Stimulated activated naive B cell treated with anti-CD40 and anti-IgM and Interleukin-4, amounts not matched to agents 10 μg/mL and 1 μg/mL and 100 μg/mL, for 72 hours (primary cell): Measurements from ENCODE around the gene KRTAP5-9.
A peak's percentile ranks its signal among the peaks of the same experiment; 100 is the strongest.
"Not testable (repeated sequence)": the region's sequence is repeated elsewhere in the genome, so short reads cannot be mapped to it uniquely, and the experiment has no call there.

Experiments
- ATAC-seq, 2 donors: fragments of 150-1000 bp; cut with Tn5 transposase; replicated peaks; 2 replicates each; pipeline ENCODE4 v1.10.0; 2021; ENCODE audit warnings: moderate library complexity in 1 of 2
- DNase-seq: peaks from one replicate; pipeline ENCODE4 v3.0.0; 2021
- H3K27ac Mint-ChIP-seq: one replicate; pipeline ENCODE4 v1.8.0; 2022; ENCODE audit warnings: mild to moderate bottlenecking, mixed read lengths
- H3K27me3 Mint-ChIP-seq, 2 donors: one replicate each; pipeline ENCODE4 v1.8.0; 2022; ENCODE audit warnings: mixed read lengths in 2 of 2
- H3K36me3 Mint-ChIP-seq, 2 donors: one replicate each; pipeline ENCODE4 v1.8.0; 2022; ENCODE audit warnings: mixed read lengths in 2 of 2, mild to moderate bottlenecking in 1 of 2
- H3K4me1 Mint-ChIP-seq, 2 donors: one replicate each; pipeline ENCODE4 v1.8.0; 2022; ENCODE audit warnings: mixed read lengths in 2 of 2, mild to moderate bottlenecking in 1 of 2
- H3K4me3 Mint-ChIP-seq, 2 donors: one replicate each; pipeline ENCODE4 v1.8.0; 2022; ENCODE audit warnings: mild to moderate bottlenecking in 2 of 2, mixed read lengths in 2 of 2, moderate library complexity in 1 of 2
- H3K9me3 Mint-ChIP-seq, 2 donors: one replicate each; pipeline ENCODE4 v1.8.0; 2022; ENCODE audit warnings: mixed read lengths in 2 of 2, mild to moderate bottlenecking in 1 of 2

KRTAP5-9 gene

DNA sequence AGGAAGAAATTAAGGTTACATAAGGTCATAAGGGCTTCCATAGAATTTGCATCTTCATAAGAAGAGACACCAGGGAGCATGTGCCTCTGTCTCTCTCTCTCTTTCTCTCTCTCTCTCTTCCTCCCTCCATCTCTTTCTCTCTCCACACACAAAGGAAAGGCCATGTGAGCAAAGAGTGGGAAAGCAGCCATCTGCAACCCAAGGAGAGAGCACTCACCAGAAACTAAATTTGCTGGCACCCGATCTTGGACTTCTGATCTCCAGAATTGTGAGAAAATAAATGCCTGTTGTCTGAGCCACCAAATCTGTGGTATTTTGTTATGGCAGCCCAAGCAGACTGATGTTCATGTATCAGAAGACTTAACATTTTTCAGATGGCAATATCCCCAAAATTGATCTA is 10.8 kb downstream of the KRTAP5-9 start:
- peaks cover 7% of the 10 kb centered on the region in 2 donors for H3K4me1 Mint-ChIP-seq
- H3K27me3 Mint-ChIP-seq: peaks cover 22 to 31% of the 10 kb centered on the region in 2 donors
- H3K4me3 Mint-ChIP-seq: no peak overlapping the region
- no peak overlapping the region for H3K27ac Mint-ChIP-seq
- H3K9me3 Mint-ChIP-seq: peaks cover 0 to 2% of the 10 kb centered on the region in 2 donors
- ATAC-seq (no peak), DNase-seq (no peak)
- no peaks in the 10 kb centered on the region for H3K36me3 Mint-ChIP-seq

DNA sequence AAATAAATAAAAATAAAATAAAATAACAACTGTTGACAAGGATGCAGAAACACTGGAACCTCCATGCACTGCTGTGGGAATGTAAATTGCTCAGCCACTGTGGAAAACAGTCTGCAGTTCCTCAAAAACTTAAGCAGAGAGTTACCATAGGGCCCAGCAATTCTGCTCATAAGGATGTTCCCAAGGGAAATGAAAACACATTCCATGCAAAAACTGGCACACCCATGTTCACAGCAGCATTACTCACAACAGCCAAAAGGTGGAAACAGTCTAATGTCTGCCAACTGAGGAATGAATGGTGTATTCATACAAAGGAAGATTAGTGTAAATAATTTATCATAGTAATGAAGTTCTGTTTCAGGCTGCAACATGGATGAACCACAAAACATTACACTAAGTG is 13.9 kb downstream of the KRTAP5-9 start:
- ATAC-seq (no peak), DNase-seq (no peak)
- no peaks in the 10 kb centered on the region for H3K36me3 Mint-ChIP-seq
- H3K4me1 Mint-ChIP-seq: peaks cover 7% of the 10 kb centered on the region in 2 donors
- H3K27me3 Mint-ChIP-seq: peaks cover 39 to 50% of the 10 kb centered on the region in 2 donors
- no peak overlapping the region for H3K27ac Mint-ChIP-seq
- H3K9me3 Mint-ChIP-seq: peaks cover 0 to 2% of the 10 kb centered on the region in 2 donors
- H3K4me3 Mint-ChIP-seq: no peak overlapping the region

DNA sequence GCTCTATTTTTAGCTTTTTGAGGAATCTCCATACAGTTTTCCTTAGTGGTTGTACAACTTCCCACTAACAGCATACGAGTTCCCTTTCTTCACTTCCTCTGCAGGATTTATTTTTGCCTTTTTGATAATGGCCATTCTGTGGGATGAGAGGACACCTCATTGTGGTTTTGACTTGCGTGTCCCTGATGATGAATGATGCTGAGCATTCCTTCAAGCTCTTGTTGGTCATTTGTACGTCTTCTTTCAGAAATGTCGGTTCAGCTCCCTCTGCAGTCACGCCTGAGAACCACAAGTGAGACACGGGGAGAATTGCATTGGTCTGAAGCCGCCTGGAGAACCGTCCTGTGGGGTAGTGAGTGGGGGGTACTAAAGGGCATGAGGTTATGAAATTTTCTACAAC is 15.2 kb downstream of the KRTAP5-9 start:
- peaks cover 0 to 2% of the 10 kb centered on the region in 2 donors for H3K9me3 Mint-ChIP-seq
- H3K27me3 Mint-ChIP-seq: peaks cover 39 to 54% of the 10 kb centered on the region in 2 donors
- peak; percentile 13 for DNase-seq
- H3K4me1 Mint-ChIP-seq: peaks cover 7% of the 10 kb centered on the region in 2 donors
- H3K36me3 Mint-ChIP-seq: no peaks in the 10 kb centered on the region
- peak; percentile 66 to 74 for ATAC-seq
- H3K4me3 Mint-ChIP-seq: no peak overlapping the region
- no peak overlapping the region for H3K27ac Mint-ChIP-seq

DNA sequence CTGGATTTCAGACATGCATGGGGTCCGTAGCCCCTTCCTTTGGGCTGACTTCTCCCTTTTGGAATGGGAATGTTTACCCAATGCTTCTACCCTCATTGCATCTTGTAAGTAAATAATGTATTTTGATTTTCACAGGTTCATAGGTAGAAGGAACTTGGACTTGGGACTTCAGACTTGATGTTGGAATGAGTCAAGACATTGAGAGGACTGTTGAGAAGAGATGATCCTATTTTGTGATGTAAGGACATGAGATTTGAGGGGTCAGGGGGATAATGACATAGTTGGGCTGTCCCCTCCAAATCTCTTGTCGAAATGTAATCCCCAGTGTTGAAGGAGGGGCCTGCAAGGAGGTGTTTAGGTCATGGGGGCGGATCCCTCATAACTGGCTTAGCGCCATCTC is 16.2 kb downstream of the KRTAP5-9 start:
- peaks cover 39 to 54% of the 10 kb centered on the region in 2 donors for H3K27me3 Mint-ChIP-seq
- peaks cover 0 to 2% of the 10 kb centered on the region in 2 donors for H3K9me3 Mint-ChIP-seq
- no peak overlapping the region for H3K4me3 Mint-ChIP-seq
- no peak overlapping the region for H3K27ac Mint-ChIP-seq
- ATAC-seq (no peak), DNase-seq (no peak)
- H3K4me1 Mint-ChIP-seq: peaks cover 7% of the 10 kb centered on the region in 2 donors
- no peaks in the 10 kb centered on the region for H3K36me3 Mint-ChIP-seq

DNA sequence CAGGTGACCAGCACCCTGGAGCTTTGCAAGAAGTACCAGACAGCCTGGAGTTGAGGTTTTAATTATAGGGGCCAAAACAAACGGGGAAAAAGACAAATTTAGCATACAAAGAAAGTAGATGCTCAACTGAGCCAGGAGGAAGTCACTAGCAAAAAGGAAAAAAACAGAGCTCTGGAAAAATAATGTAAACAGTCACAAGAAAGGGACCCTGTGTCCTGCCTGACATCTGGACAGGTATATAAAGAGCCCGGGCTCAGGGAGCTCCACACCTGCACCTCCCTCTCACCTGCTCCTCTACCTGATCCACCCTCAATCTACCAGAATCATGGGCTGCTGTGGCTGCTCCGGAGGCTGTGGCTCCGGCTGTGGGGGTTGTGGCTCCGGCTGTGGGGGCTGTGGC is 17.0 kb downstream of the KRTAP5-9 start, which contains the start of gene KRTAP5-10:
Gene KRTAP5-10 (plus strand): TSS at position 301 of the 400 bp plus-strand sequence. CDS start 25 bp downstream, at position 326.
- Mint-ChIP-seq H3K36me3 (no peaks in the 10 kb centered on the region), H3K27ac (no peak within 1 kb of the TSS), H3K4me3 (no peak within 1 kb of the TSS), H3K9me3 (peaks cover 0 to 2% of the 10 kb centered on the region in 2 donors), H3K4me1 (peaks cover 7% of the 10 kb centered on the region in 2 donors), H3K27me3 (peaks cover 39 to 54% of the 10 kb centered on the region in 2 donors)
- ATAC-seq (no peak), DNase-seq (no peak)

DNA sequence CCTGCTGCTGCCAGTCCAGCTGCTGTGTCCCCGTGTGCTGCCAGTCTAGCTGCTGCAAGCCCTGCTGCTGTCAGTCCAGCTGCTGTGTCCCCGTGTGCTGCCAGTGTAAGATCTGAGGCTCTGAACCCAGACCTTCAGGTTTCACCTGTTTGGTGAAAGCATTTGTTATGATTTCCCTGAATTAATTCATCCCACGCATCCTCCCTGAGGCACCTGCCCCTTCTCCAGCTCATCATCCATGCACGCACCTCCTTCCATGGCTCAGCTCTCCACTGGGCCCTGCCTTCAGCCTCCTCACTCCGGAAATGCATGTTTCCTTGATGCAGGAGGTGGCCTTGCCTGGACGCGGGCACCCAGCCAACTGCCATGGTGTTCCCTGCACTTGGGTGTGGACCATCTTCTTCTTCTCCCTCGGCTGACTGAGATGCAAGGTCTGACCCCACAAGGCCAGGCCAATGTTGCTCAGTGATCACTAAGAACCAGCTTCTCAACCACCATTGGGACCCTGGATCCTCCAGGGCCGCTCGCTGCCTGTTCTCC is 17.9 kb downstream of the KRTAP5-9 start:
- Mint-ChIP-seq H3K27ac (no peak overlapping the region), H3K4me1 (peaks cover 7% of the 10 kb centered on the region in 2 donors), H3K36me3 (no peaks in the 10 kb centered on the region), H3K27me3 (peaks cover 41 to 53% of the 10 kb centered on the region in 2 donors), H3K4me3 (no peak overlapping the region), H3K9me3 (no peaks in the 10 kb centered on the region)
- ATAC-seq: no peak
- no peak for DNase-seq

DNA sequence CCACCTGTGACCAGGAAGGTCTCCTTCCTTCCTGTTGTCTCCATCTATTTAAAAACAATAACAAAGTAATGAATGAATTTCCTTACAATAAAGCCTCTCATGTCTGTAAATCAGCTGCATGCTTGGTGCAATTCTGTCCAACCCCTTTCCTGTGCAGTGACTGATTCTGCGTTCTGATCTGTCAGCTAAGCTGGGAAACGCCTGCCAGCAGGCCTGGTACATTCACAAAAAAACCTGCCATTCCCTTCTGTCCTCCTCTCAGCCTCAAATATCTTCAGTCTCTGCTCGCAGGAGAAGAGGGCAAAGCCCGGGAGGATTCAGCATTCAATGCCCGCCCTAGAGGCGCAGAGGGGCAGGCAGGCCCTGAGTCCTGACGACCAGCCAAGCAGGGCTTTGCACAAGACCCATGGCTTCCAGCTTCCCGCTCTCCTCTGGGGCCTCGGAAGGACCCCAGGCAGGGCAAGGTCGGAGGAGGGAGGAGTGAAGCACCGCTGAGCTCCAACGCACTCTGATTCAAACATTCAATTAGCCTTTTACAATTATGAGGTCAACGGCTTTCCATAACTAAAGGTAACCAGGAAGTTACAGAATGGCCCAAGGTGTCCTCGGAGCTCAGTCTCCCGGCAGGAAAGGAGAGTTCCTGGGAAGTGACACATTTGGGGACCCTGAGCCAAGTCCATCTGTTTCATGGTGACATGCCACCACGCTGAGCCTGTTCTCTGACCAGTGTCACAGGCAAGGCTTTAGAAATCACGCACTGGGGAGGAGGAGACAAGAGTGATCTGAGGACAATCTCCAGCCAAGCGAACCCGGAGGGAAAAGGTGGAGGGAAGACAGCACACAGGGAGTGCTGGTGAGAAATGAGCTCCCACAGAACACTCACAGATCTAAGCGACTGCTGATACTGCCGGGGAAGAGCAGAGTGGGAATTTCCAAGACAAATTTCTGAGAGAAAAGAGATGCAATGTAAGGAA is 18.7 kb downstream of the KRTAP5-9 start:
- H3K36me3 Mint-ChIP-seq, DNase-seq: not testable (repeated sequence)
- H3K27me3 Mint-ChIP-seq: peaks cover 34 to 46% of the 10 kb centered on the region in 2 donors

DNA sequence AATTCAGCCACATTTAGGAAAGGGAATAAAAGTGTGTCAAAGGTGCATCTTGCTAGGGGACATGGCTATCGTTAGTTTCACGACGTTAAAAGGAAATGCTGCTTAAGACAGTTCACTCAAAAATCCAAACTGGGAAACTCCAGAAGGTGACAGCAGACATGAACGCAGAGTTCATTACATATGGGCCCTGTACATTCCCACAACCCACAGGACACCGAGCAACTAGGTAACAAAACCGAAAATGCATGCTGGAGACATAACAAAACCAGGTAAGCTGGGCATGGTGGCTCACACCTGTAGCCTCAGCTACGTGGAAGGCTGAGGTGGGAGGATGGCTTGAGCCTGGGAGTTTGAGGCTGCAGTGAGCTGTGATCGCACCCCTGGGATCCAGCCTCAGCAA is 19.4 kb downstream of the KRTAP5-9 start:
- not testable (repeated sequence) for DNase-seq, H3K36me3 Mint-ChIP-seq, H3K4me1 Mint-ChIP-seq, H3K4me3 Mint-ChIP-seq, H3K27ac Mint-ChIP-seq, ATAC-seq, H3K9me3 Mint-ChIP-seq
- H3K27me3 Mint-ChIP-seq: peaks cover 37 to 50% of the 10 kb centered on the region in 2 donors

More for the DNA sequence above, 18.7 kb downstream of the KRTAP5-9 start:
- H3K4me1 Mint-ChIP-seq, H3K9me3 Mint-ChIP-seq, H3K4me3 Mint-ChIP-seq, ATAC-seq, H3K27ac Mint-ChIP-seq: not testable (repeated sequence)

DNA sequence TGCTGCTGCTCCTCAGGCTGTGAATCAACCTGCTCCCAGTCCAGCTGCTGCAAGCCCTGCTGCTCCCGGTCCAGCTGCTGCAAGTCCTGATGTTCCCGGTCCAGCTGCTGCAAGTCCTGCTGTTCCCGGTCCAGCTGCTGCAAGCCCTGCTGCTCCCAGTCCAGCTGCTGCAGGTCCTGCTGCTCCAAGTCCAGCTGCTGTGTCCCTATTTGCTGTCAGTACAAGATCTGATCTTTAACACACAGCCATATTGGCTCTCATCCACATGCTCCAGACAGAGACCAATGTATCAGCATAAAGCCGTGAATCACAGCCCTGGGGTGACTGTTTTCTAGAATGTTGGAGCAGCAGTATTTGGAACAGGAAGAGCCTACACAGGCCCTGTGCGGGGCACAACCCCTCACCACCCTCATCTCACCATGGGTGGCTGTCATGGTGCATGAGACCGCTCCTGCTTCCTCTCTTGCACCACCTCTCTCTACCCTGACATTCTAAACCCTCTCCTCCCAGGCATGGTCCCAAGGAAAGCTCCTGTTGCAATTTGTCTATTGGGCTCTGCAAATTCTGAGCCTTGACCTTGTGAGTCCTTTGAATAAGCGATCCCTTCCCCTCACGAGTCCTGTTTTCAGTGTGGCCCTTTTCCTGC is 20.6 kb downstream of the KRTAP5-9 start:
- H3K27me3 Mint-ChIP-seq: peaks cover 28 to 43% of the 10 kb centered on the region in 2 donors
- H3K4me1 Mint-ChIP-seq: peaks cover under 1% of the 10 kb centered on the region in 2 donors

DNA sequence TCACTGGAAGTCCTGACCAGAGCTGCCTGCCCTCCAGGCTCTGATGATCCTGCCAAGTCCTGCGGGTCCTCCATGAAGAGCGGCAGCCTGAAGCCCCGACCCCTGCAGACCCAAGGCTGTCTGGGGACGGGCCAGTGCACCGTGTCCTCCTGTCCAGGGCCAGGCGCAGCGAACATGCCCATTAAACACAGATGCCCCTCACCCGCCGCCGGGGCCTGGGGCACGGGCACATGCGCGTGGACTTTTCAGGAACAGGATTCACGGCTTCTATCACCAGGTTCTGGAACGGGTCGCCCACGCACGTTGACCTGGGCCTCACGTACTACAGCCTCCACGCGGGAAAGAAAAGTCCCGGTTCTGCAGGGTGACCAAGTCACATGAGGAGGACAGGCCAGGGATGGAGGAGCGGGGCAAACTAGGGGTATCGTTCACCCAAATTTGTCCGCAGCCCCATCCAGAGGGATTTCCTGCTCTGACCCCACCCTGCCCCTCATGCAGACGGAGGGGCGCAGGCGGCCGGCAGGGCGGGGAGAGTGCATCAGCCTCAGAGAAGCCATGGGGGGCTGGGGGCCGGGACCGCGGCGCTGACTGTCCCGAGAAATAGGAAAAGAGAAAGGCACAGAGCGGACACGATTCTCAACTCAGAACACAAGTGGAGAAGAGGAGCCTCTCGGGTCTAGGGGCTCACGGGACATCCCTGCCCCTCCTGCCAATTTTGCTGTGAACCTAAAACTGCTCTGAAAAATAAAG is 23.1 kb downstream of the KRTAP5-9 start:
- H3K27ac Mint-ChIP-seq, H3K9me3 Mint-ChIP-seq, ATAC-seq, H3K4me1 Mint-ChIP-seq, H3K36me3 Mint-ChIP-seq, H3K4me3 Mint-ChIP-seq, DNase-seq: not testable (repeated sequence)
- H3K27me3 Mint-ChIP-seq: peaks cover 14 to 23% of the 10 kb centered on the region in 2 donors

More for the DNA sequence above, 20.6 kb downstream of the KRTAP5-9 start:
- DNase-seq (no peak), ATAC-seq (no peak)
- Mint-ChIP-seq H3K36me3 (no peaks in the 10 kb centered on the region), H3K9me3 (no peaks in the 10 kb centered on the region), H3K27ac (no peak overlapping the region), H3K4me3 (no peak overlapping the region)

DNA sequence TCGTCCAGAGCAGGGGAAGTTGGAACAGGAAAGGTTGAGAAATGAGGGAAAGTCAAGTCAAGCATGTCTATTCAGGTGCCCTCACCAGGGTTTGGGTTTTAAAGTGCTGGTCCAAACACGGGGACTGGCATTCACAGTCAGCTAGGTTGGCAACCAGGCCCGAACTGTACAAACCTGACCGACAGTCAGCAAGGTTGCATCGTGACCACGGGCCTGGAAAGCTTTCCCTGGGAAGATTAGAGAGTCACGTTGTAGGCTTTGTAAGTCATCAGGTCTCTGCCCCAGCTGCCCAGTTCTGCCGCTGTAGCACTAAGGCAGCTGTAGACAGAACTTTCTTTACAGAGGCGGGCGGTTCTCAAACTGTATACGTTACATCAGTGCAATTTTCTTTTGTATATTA is 24.6 kb downstream of the KRTAP5-9 start:
- Mint-ChIP-seq H3K27ac (no peak overlapping the region), H3K36me3 (no peaks in the 10 kb centered on the region), H3K4me3 (no peak overlapping the region), H3K4me1 (no peaks in the 10 kb centered on the region), H3K9me3 (no peaks in the 10 kb centered on the region), H3K27me3 (peaks cover 9 to 13% of the 10 kb centered on the region in 2 donors)
- no peak for DNase-seq
- no peak for ATAC-seq

DNA sequence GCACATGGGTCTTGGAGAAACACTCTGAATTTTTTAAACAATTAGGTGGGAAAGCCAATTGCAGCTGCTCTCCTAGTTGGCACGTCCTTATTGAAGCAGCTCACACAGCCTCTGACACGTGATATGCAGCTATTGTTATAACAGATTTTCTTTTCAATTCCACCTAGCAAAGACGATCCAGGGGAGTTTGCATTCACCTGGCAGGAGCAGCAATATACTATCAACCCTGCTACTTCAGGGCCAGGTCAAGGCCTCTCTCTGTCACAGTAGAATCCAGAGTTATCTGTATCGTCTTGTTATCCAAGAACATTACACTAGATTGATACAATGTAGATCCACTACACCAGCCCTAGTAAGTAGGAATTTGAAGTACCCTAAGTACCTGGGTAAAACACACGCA is 26.2 kb downstream of the KRTAP5-9 start:
- Mint-ChIP-seq H3K4me1 (no peaks in the 10 kb centered on the region), H3K9me3 (no peaks in the 10 kb centered on the region), H3K27me3 (peaks cover 9 to 13% of the 10 kb centered on the region in 2 donors), H3K27ac (no peak overlapping the region), H3K36me3 (no peaks in the 10 kb centered on the region), H3K4me3 (no peak overlapping the region)
- DNase-seq (no peak), ATAC-seq (no peak)

DNA sequence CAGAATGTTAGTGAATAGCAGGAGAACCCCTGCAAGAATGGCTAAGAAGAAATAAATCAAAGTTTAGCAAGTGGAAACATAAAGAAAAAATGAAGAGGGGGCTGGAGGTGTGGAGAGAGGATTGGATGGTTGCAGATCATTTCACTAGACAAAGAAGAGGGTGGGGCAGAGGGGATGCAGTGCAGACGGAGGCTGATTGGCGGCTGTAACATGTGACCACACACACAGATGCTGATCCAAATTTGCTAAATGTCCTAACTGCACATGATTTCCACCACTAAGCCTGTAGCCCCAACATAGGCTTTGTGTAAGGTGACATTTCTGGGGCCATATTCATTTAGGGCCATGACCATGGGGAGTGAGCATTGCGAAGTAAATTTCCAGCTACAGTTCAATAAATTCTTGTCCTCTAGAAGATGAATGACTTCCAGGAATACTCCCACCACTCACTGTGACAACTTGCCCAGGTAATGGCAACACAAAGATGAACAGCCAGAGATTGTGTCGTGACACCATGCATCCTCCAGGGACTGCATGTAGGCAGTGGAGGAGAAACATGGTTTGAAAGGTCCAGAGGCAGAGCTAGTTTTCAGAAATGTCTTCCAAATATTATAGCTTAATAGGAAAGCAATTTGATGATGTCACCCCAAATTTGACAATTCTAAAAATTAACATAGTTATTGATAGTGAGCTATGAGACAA is 27.7 kb downstream of the KRTAP5-9 start:
- Mint-ChIP-seq H3K4me1 (peaks cover under 1 to 5% of the 10 kb centered on the region in 2 donors), H3K4me3 (no peak overlapping the region), H3K9me3 (no peaks in the 10 kb centered on the region), H3K27me3 (peaks cover 11 to 18% of the 10 kb centered on the region in 2 donors), H3K36me3 (no peaks in the 10 kb centered on the region), H3K27ac (no peak overlapping the region)
- ATAC-seq: no peak
- no peak for DNase-seq
